Smooth muscle cell (in vitro differentiated cells): ENCODE data around the gene AFG1L. TPM values are rescaled to one million over a fixed set of nuclear protein-coding genes. Genes with fewer than 3 reads are reported as not detected.

Source experiments
- DNase-seq: peaks from one replicate; lab custom pipeline; 2025; ENCODE audit not compliant: unreplicated experiment; lab: John Stamatoyannopoulos, UW
- H2AFZ ChIP-seq: fragments of 200-600 bp; sonication (generic); 2 replicates; pipeline ENCODE4 v1.6.0; 2016; ENCODE audit warnings: antibody characterized with exemption, low read depth, mild to moderate bottlenecking
- H3F3A ChIP-seq: fragments of 200-600 bp; sonication (generic); 2 replicates; pipeline ENCODE4 v1.6.0; 2017; ENCODE audit warnings: antibody characterized with exemption, low read depth
- H3K27ac ChIP-seq: fragments of 200-600 bp; sonication (generic); 2 replicates; pipeline ENCODE4 v1.5.1; 2016; ENCODE audit warnings: low read depth, mild to moderate bottlenecking
- H3K27me3 ChIP-seq: fragments of 200-600 bp; sonication (generic); 2 replicates; pipeline ENCODE4 v1.6.1; 2016; ENCODE audit warnings: low read depth, mild to moderate bottlenecking
- H3K36me3 ChIP-seq: fragments of 200-600 bp; sonication (generic); 2 replicates; pipeline ENCODE4 v1.5.1; 2016; ENCODE audit warnings: low read depth
- H3K4me1 ChIP-seq: fragments of 200-600 bp; sonication (generic); 2 replicates; pipeline ENCODE4 v1.5.1; 2016; ENCODE audit warnings: low read depth
- H3K4me2 ChIP-seq: fragments of 200-600 bp; sonication (generic); 2 replicates; pipeline ENCODE4 v1.6.0; 2016; ENCODE audit warnings: mild to moderate bottlenecking
- H3K4me3 ChIP-seq: fragments of 200-600 bp; sonication (generic); 2 replicates; pipeline ENCODE4 v1.5.1; 2016; ENCODE audit warnings: mild to moderate bottlenecking
- H3K79me2 ChIP-seq: fragments of 200-600 bp; sonication (generic); 2 replicates; pipeline ENCODE4 v1.6.0; 2016; ENCODE audit warnings: low read depth, mild to moderate bottlenecking
- H3K9ac ChIP-seq: fragments of 200-600 bp; sonication (generic); 2 replicates; pipeline ENCODE4 v1.6.0; 2016; ENCODE audit warnings: low read depth
- H3K9me3 ChIP-seq: fragments of 200-600 bp; sonication (generic); replicated peaks from 2 replicates; pipeline ENCODE4 v1.5.1; 2016; ENCODE audit warnings: low read depth
- H4K20me1 ChIP-seq: fragments of 200-600 bp; sonication (generic); 2 replicates; pipeline ENCODE4 v1.6.0; 2016; ENCODE audit warnings: low read depth
- WGBS: methylation state at CpG from one replicate; pipeline ENCODE4 v1.1.7; 2016; ENCODE audit warnings: low lambda C conversion rate; 5-methylcytosine and 5-hydroxymethylcytosine counted together
- polyA plus RNA-seq: library from polyadenylated mRNA; unstranded; fragments of >200 nt; fragmentation: Nextera tagmentation; extraction: Ambion mirVana; gene quantifications from 2 replicates; pipeline ENCODE4 v1.2.1, GENCODE V29; 2016
- small RNA-seq: library from RNA; depleted of rRNA; stranded (forward); fragments of <200 nt; gene quantifications from one replicate; pipeline ENCODE3, GENCODE V24; 2014
- total RNA-seq: library from RNA; depleted of rRNA; stranded (reverse); fragments of >200 nt; gene quantifications from 2 replicates; pipeline ENCODE4 v1.2.3, GENCODE V29; 2014
- TF ChIP-seq, protein P1 (sequence below): fragments of 200-600 bp; sonication (generic); IDR thresholded peaks from 2 replicates; pipeline ENCODE4 v1.5.1; 2017; ENCODE audit warnings: borderline replicate concordance, mild to moderate bottlenecking, antibody characterized with exemption; ENCODE audit not compliant: insufficient read depth, poor library complexity, severe bottlenecking

AFG1L gene
- total and polyA plus RNA-seq, 2 experiments from 2014 or later = 4.0 to 5.7 TPM

- Histone ChIP-seq H3K4me1 (peaks cover 18% of the 10 kb centered on the region), H2AFZ (no peak overlapping the region), H3K9me3 (no peaks in the 10 kb centered on the region), H4K20me1 (peaks cover 90% of the 10 kb centered on the region), H3K4me3 (no peak overlapping the region), H3K4me2 (no peak overlapping the region), H3K27me3 (no peaks in the 10 kb centered on the region), H3F3A (no peaks in the 10 kb centered on the region), H3K36me3 (peaks cover under 1% of the 10 kb centered on the region), H3K27ac (no peak overlapping the region), H3K9ac (no peak overlapping the region), H3K79me2 (peaks cover 94% of the 10 kb centered on the region)
- TF ChIP-seq, protein P1, sequence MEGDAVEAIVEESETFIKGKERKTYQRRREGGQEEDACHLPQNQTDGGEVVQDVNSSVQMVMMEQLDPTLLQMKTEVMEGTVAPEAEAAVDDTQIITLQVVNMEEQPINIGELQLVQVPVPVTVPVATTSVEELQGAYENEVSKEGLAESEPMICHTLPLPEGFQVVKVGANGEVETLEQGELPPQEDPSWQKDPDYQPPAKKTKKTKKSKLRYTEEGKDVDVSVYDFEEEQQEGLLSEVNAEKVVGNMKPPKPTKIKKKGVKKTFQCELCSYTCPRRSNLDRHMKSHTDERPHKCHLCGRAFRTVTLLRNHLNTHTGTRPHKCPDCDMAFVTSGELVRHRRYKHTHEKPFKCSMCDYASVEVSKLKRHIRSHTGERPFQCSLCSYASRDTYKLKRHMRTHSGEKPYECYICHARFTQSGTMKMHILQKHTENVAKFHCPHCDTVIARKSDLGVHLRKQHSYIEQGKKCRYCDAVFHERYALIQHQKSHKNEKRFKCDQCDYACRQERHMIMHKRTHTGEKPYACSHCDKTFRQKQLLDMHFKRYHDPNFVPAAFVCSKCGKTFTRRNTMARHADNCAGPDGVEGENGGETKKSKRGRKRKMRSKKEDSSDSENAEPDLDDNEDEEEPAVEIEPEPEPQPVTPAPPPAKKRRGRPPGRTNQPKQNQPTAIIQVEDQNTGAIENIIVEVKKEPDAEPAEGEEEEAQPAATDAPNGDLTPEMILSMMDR = no peak
- 56% methylated on average over 4 of the region's 4 CpGs for WGBS
- no peak for DNase-seq
These were observed 279.7 kb downstream of the AFG1L start for GRCh38 chr6:108574457-108575141.

Small RNAs within 50 kb of the gene (small RNA-seq; reads per million reads assigned to genes)
- not detected for gene AL356121.1
- not detected for gene AL391646.1
- not detected for gene RNA5SP212
- gene RNU6-1144P = not detected
- not detected for gene RNU6-770P
- gene Z98742.2 = 0.16 reads per million

Other genes starting within 250 kb of the AFG1L start
- 22.0 and 31.4 TPM in 2 replicates for gene OSTM1, start 220.3 kb upstream of the AFG1L start, total RNA-seq
- gene OSTM1, start 220.3 kb upstream of the AFG1L start, polyA plus RNA-seq = 10.3 and 11.7 TPM in 2 replicates
- not detected in 2 replicates for gene NR2E1, start 129.0 kb upstream of the AFG1L start, total RNA-seq
- gene NR2E1, start 129.0 kb upstream of the AFG1L start, polyA plus RNA-seq = not detected in 2 replicates
- 260 and 299 TPM in 2 replicates for gene SNX3, start 34.0 kb upstream of the AFG1L start, total RNA-seq
- gene SNX3, start 34.0 kb upstream of the AFG1L start, polyA plus RNA-seq = 229 and 230 TPM in 2 replicates